HG03108 (cell line): ENCODE results near the gene ZPLD1.

ENCODE experiments used
- ATAC-seq: cut with Tn5 transposase; IDR thresholded peaks from one replicate; pipeline ENCODE4 v1.9.1; 2021; ENCODE audit warnings: moderate library complexity; ENCODE audit not compliant: unreplicated experiment

ZPLD1 gene

GRCh38 chr3:102464261-102464660 is 29.4 kb downstream of the ZPLD1 start:
- no peak for ATAC-seq

- ATAC-seq: no peak
Measured at GRCh38 chr3:102466001-102466400, 31.2 kb downstream of the ZPLD1 start.

GRCh38 chr3:102470066-102470465 is 35.3 kb downstream of the ZPLD1 start:
- ATAC-seq: no peak

- no peak for ATAC-seq
Measured at GRCh38 chr3:102471001-102471400, 36.2 kb downstream of the ZPLD1 start.

GRCh38 chr3:102471491-102471890 is 36.7 kb downstream of the ZPLD1 start:
- ATAC-seq: no peak

- no peak for ATAC-seq
Measured at GRCh38 chr3:102473648-102474047, 38.8 kb downstream of the ZPLD1 start.

- ATAC-seq: no peak
Measured at GRCh38 chr3:102474207-102474606, 39.4 kb downstream of the ZPLD1 start.

GRCh38 chr3:102476198-102476597 is 41.4 kb downstream of the ZPLD1 start:
- ATAC-seq: no peak

- ATAC-seq: no peak
Measured at GRCh38 chr3:102478160-102478559, 43.3 kb downstream of the ZPLD1 start.

- ATAC-seq: no peak
Measured at GRCh38 chr3:102480139-102480538, 45.3 kb downstream of the ZPLD1 start.

- ATAC-seq: no peak
Measured at GRCh38 chr3:102481050-102481449, 46.2 kb downstream of the ZPLD1 start.

GRCh38 chr3:102483556-102483955 is 48.7 kb downstream of the ZPLD1 start:
- no peak for ATAC-seq

- ATAC-seq: no peak
Measured at GRCh38 chr3:102484363-102484762, 49.5 kb downstream of the ZPLD1 start.

GRCh38 chr3:102485701-102486100 is 50.9 kb downstream of the ZPLD1 start:
- no peak for ATAC-seq

GRCh38 chr3:102488331-102488730 is 53.5 kb downstream of the ZPLD1 start:
- no peak for ATAC-seq

GRCh38 chr3:102492300-102492699 is 57.5 kb downstream of the ZPLD1 start:
- no peak for ATAC-seq

GRCh38 chr3:102497571-102497970 is 62.8 kb downstream of the ZPLD1 start:
- no peak for ATAC-seq

GRCh38 chr3:102505542-102505941 is 70.7 kb downstream of the ZPLD1 start:
- ATAC-seq: no peak

- ATAC-seq: no peak
Measured at GRCh38 chr3:102510663-102511062, 75.8 kb downstream of the ZPLD1 start.

- no peak for ATAC-seq
Measured at GRCh38 chr3:102511168-102511567, 76.4 kb downstream of the ZPLD1 start.

- ATAC-seq: no peak
Measured at GRCh38 chr3:102511639-102512038, 76.8 kb downstream of the ZPLD1 start.

- ATAC-seq: no peak
Measured at GRCh38 chr3:102512734-102513504, 78.1 kb downstream of the ZPLD1 start.

- no peak for ATAC-seq
Measured at GRCh38 chr3:102514241-102514640, 79.4 kb downstream of the ZPLD1 start.
